Subcutaneous adipose tissue (tissue), 4 donors: Measurements from ENCODE around the gene DNAH6. TPM values are rescaled to one million over a fixed set of nuclear protein-coding genes. Genes with fewer than 3 reads are reported as not detected.

Source experiments
- total RNA-seq, 4 donors: library from RNA; depleted of rRNA; stranded (reverse); fragments of >200 nt; gene quantifications; one replicate each; pipeline ENCODE4 v1.1.0, GENCODE V29; 2016
- TF ChIP-seq, protein P1 (sequence below): fragments of 450-650 bp; IDR thresholded peaks from one replicate; pipeline ENCODE4 v1.5.1; 2016; ENCODE audit warnings: low read depth, mild to moderate bottlenecking, control low read depth, antibody characterized with exemption, moderate library complexity

Gene DNAH6
- total RNA-seq, 4 donors from 2014 or later, result 0.49 to 2.4 (median 1.2) TPM

- TF ChIP-seq, protein P1, sequence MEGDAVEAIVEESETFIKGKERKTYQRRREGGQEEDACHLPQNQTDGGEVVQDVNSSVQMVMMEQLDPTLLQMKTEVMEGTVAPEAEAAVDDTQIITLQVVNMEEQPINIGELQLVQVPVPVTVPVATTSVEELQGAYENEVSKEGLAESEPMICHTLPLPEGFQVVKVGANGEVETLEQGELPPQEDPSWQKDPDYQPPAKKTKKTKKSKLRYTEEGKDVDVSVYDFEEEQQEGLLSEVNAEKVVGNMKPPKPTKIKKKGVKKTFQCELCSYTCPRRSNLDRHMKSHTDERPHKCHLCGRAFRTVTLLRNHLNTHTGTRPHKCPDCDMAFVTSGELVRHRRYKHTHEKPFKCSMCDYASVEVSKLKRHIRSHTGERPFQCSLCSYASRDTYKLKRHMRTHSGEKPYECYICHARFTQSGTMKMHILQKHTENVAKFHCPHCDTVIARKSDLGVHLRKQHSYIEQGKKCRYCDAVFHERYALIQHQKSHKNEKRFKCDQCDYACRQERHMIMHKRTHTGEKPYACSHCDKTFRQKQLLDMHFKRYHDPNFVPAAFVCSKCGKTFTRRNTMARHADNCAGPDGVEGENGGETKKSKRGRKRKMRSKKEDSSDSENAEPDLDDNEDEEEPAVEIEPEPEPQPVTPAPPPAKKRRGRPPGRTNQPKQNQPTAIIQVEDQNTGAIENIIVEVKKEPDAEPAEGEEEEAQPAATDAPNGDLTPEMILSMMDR, result no peak
Measured at GRCh38 chr2:84636080-84636971, 120.0 kb downstream of the DNAH6 start.

GRCh38 chr2:84639751-84640150 is 123.5 kb downstream of the DNAH6 start:
- TF ChIP-seq, protein P1, result no peak

DNA sequence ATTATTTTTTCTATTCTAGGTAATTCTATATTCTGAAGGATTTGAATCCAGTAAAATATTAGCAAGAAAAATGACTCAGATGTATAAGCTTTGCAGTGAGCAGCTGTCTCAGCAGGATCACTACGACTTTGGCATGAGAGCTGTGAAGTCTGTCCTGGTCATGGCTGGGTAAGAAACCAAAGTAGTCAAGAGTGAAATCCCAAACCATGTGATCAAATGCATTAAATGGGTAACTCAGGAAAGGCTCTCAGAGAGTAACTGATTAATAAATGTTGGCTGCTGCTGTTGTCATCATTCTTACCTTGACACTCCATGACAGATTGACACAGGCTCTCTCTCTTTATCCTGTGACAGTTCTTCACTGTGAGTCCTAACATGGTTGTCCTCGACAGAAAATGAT is 124.1 kb downstream of the DNAH6 start:
- TF ChIP-seq, protein P1, result no peak

DNA sequence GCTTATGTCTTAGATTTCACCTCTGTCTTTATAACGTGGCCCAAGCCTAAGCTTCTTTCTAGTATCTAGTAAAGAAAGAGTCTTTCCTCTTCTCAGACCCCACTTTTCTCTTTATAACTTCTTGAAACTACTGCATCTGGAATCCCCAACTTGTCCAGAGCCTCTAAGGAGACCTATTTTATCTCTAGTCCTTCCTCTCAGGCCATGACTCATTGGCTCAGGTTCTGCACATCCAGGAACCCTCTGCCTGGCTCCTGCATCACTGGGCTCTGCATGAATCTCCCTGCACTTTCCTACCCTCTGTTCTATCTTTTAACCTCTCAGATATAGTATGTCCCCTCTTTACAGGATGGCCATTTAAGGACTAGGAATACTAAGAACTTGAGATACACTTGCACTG is 124.7 kb downstream of the DNAH6 start:
- TF ChIP-seq, protein P1, result no peak

GRCh38 chr2:84643991-84644390 is 127.7 kb downstream of the DNAH6 start:
- TF ChIP-seq, protein P1, result no peak

- TF ChIP-seq, protein P1, result no peak
Measured at GRCh38 chr2:84646514-84646913, 130.2 kb downstream of the DNAH6 start.

- TF ChIP-seq, protein P1, result no peak
Measured at GRCh38 chr2:84647267-84647666, 131.0 kb downstream of the DNAH6 start.
